Effector memory CD8-positive, alpha-beta T cell (primary cell): ENCODE results near the gene KLHL36.

Experiments
- ATAC-seq: fragments of 150-1000 bp; cut with Tn5 transposase; replicated peaks from 2 replicates; pipeline ENCODE4 v1.10.0; 2021; ENCODE audit warnings: mild to moderate bottlenecking, moderate library complexity
- DNase-seq, 3 experiments: peaks; one replicate each; pipeline ENCODE4 v3.0.0; 2021
- H3K27ac Mint-ChIP-seq, 2 donors: one replicate each; pipeline ENCODE4 v1.8.0; 2022; ENCODE audit warnings: mild to moderate bottlenecking in 2 of 2, mixed read lengths in 2 of 2, moderate library complexity in 2 of 2
- H3K27me3 Mint-ChIP-seq, 2 donors: one replicate each; pipeline ENCODE4 v1.8.0; 2022; ENCODE audit warnings: mixed read lengths in 2 of 2
- H3K36me3 Mint-ChIP-seq: one replicate; pipeline ENCODE4 v1.8.0; 2022; ENCODE audit warnings: mild to moderate bottlenecking, moderate library complexity, mixed read lengths; ENCODE audit not compliant: insufficient read depth
- H3K4me1 Mint-ChIP-seq, 2 donors: one replicate each; pipeline ENCODE4 v1.8.0; 2022; ENCODE audit warnings: low read depth in 2 of 2, mixed read lengths in 2 of 2
- H3K4me3 Mint-ChIP-seq, 2 donors: one replicate each; pipeline ENCODE4 v1.8.0; 2022; ENCODE audit warnings: mild to moderate bottlenecking in 2 of 2, mixed read lengths in 2 of 2, moderate library complexity in 2 of 2
- H3K9me3 Mint-ChIP-seq, 2 donors: one replicate each; pipeline ENCODE4 v1.8.0; 2022; ENCODE audit warnings: mixed read lengths in 2 of 2

KLHL36 gene

GRCh38 chr16:84673203-84673535 is 24.9 kb downstream of the KLHL36 start:
- ATAC-seq (no peak), DNase-seq (no peak)
- no peaks in the 10 kb centered on the region for H3K9me3 Mint-ChIP-seq
- peaks cover 4 to 8% of the 10 kb centered on the region in 2 donors for H3K4me1 Mint-ChIP-seq
- peaks cover 5 to 14% of the 10 kb centered on the region in 2 donors for H3K27me3 Mint-ChIP-seq
- no peak overlapping the region for H3K27ac Mint-ChIP-seq
- no peaks in the 10 kb centered on the region for H3K36me3 Mint-ChIP-seq
- H3K4me3 Mint-ChIP-seq = no peak overlapping the region

GRCh38 chr16:84673561-84673960 is 25.2 kb downstream of the KLHL36 start:
- peaks cover 4 to 8% of the 10 kb centered on the region in 2 donors for H3K4me1 Mint-ChIP-seq
- H3K27me3 Mint-ChIP-seq = peaks cover 6 to 18% of the 10 kb centered on the region in 2 donors
- DNase-seq = no peak
- H3K36me3 Mint-ChIP-seq = no peaks in the 10 kb centered on the region
- no peak overlapping the region for H3K27ac Mint-ChIP-seq
- ATAC-seq = no peak
- no peaks in the 10 kb centered on the region for H3K9me3 Mint-ChIP-seq
- H3K4me3 Mint-ChIP-seq = no peak overlapping the region

- H3K36me3 Mint-ChIP-seq = peaks cover 2% of the 10 kb centered on the region
- ATAC-seq (no peak), DNase-seq (no peak)
- no peaks in the 10 kb centered on the region for H3K9me3 Mint-ChIP-seq
- peaks cover 19 to 34% of the 10 kb centered on the region in 2 donors for H3K27me3 Mint-ChIP-seq
- H3K4me1 Mint-ChIP-seq = peaks cover 4 to 8% of the 10 kb centered on the region in 2 donors
- no peak overlapping the region for H3K27ac Mint-ChIP-seq
- H3K4me3 Mint-ChIP-seq = no peak overlapping the region
Measured at GRCh38 chr16:84675423-84675822, 27.1 kb downstream of the KLHL36 start.

GRCh38 chr16:84675884-84676283 is 27.6 kb downstream of the KLHL36 start:
- Mint-ChIP-seq H3K9me3 (no peaks in the 10 kb centered on the region), H3K27ac (no peak overlapping the region), H3K36me3 (peaks cover 2% of the 10 kb centered on the region), H3K27me3 (peaks cover 24 to 36% of the 10 kb centered on the region in 2 donors), H3K4me3 (no peak overlapping the region), H3K4me1 (peaks cover 4 to 8% of the 10 kb centered on the region in 2 donors)
- ATAC-seq = no peak
- no peak for DNase-seq

GRCh38 chr16:84677017-84677803 is 28.9 kb downstream of the KLHL36 start:
- ATAC-seq (no peak), DNase-seq (no peak)
- Mint-ChIP-seq H3K27ac (no peak overlapping the region), H3K4me3 (no peak overlapping the region), H3K36me3 (peaks cover 2% of the 10 kb centered on the region), H3K9me3 (no peaks in the 10 kb centered on the region), H3K27me3 (peaks cover 24 to 36% of the 10 kb centered on the region in 2 donors), H3K4me1 (peaks cover under 1 to 6% of the 10 kb centered on the region in 2 donors)

GRCh38 chr16:84677849-84678248 is 29.5 kb downstream of the KLHL36 start:
- DNase-seq = no peak
- peaks cover 2% of the 10 kb centered on the region for H3K36me3 Mint-ChIP-seq
- no peaks in the 10 kb centered on the region for H3K4me1 Mint-ChIP-seq
- H3K27me3 Mint-ChIP-seq = peaks cover 24 to 36% of the 10 kb centered on the region in 2 donors
- no peaks in the 10 kb centered on the region for H3K9me3 Mint-ChIP-seq
- no peak overlapping the region for H3K27ac Mint-ChIP-seq
- no peak for ATAC-seq
- no peak overlapping the region for H3K4me3 Mint-ChIP-seq

GRCh38 chr16:84678541-84678940 is 30.2 kb downstream of the KLHL36 start:
- Mint-ChIP-seq H3K4me3 (no peak overlapping the region), H3K36me3 (peaks cover 2% of the 10 kb centered on the region), H3K27ac (no peak overlapping the region), H3K27me3 (peaks cover 26 to 36% of the 10 kb centered on the region in 2 donors), H3K4me1 (no peaks in the 10 kb centered on the region), H3K9me3 (no peaks in the 10 kb centered on the region)
- ATAC-seq (no peak), DNase-seq (no peak)

- Mint-ChIP-seq H3K4me3 (no peak overlapping the region), H3K27ac (no peak overlapping the region), H3K9me3 (no peaks in the 10 kb centered on the region), H3K4me1 (no peaks in the 10 kb centered on the region), H3K36me3 (peaks cover 2% of the 10 kb centered on the region), H3K27me3 (peaks cover 44 to 51% of the 10 kb centered on the region in 2 donors)
- DNase-seq = no peak
- ATAC-seq = no peak
Measured at GRCh38 chr16:84680165-84680842, 32.0 kb downstream of the KLHL36 start.

GRCh38 chr16:84680843-84681629 is 32.7 kb downstream of the KLHL36 start:
- no peaks in the 10 kb centered on the region for H3K9me3 Mint-ChIP-seq
- DNase-seq = no peak
- no peak overlapping the region for H3K4me3 Mint-ChIP-seq
- H3K36me3 Mint-ChIP-seq = peaks cover 2% of the 10 kb centered on the region
- no peaks in the 10 kb centered on the region for H3K4me1 Mint-ChIP-seq
- no peak for ATAC-seq
- no peak overlapping the region for H3K27ac Mint-ChIP-seq
- peaks cover 46 to 55% of the 10 kb centered on the region in 2 donors for H3K27me3 Mint-ChIP-seq

GRCh38 chr16:84683691-84684591 is 35.6 kb downstream of the KLHL36 start:
- no peaks in the 10 kb centered on the region for H3K9me3 Mint-ChIP-seq
- DNase-seq (no peak), ATAC-seq (no peak)
- peaks cover 38 to 48% of the 10 kb centered on the region in 2 donors for H3K27me3 Mint-ChIP-seq
- H3K27ac Mint-ChIP-seq = no peak overlapping the region
- H3K4me1 Mint-ChIP-seq = no peaks in the 10 kb centered on the region
- H3K36me3 Mint-ChIP-seq = peaks cover 2% of the 10 kb centered on the region
- no peak overlapping the region for H3K4me3 Mint-ChIP-seq

- no peak for DNase-seq
- Mint-ChIP-seq H3K27me3 (peaks cover 41 to 49% of the 10 kb centered on the region in 2 donors), H3K9me3 (no peaks in the 10 kb centered on the region), H3K4me3 (no peak overlapping the region), H3K27ac (no peak overlapping the region), H3K36me3 (peaks cover 2% of the 10 kb centered on the region), H3K4me1 (no peaks in the 10 kb centered on the region)
- no peak for ATAC-seq
Measured at GRCh38 chr16:84684592-84684965, 36.3 kb downstream of the KLHL36 start.

GRCh38 chr16:84685210-84685609 is 36.9 kb downstream of the KLHL36 start:
- ATAC-seq (no peak), DNase-seq (no peak)
- no peaks in the 10 kb centered on the region for H3K4me1 Mint-ChIP-seq
- peaks cover 41 to 43% of the 10 kb centered on the region in 2 donors for H3K27me3 Mint-ChIP-seq
- H3K9me3 Mint-ChIP-seq = no peaks in the 10 kb centered on the region
- no peak overlapping the region for H3K4me3 Mint-ChIP-seq
- H3K27ac Mint-ChIP-seq = no peak overlapping the region
- no peaks in the 10 kb centered on the region for H3K36me3 Mint-ChIP-seq
